Endothelial cell (in vitro differentiated cells): Measurements from ENCODE around the gene GUCY2D. TPM values are rescaled to one million over a fixed set of nuclear protein-coding genes. Genes with fewer than 3 reads are reported as not detected.

Experiments
- DNase-seq: peaks from one replicate; pipeline ENCODE4 v3.0.0; 2021; ENCODE audit warnings: low spot score
- H3K27ac Mint-ChIP-seq: one replicate; pipeline ENCODE4 v1.8.0; 2021; ENCODE audit warnings: mixed read lengths, inconsistent platforms; ENCODE audit not compliant: unreplicated experiment
- H3K27me3 Mint-ChIP-seq: one replicate; pipeline ENCODE4 v1.8.0; 2021; ENCODE audit warnings: mild to moderate bottlenecking, moderate library complexity, mixed read lengths, inconsistent platforms; ENCODE audit not compliant: unreplicated experiment
- H3K36me3 Mint-ChIP-seq: one replicate; pipeline ENCODE4 v1.8.0; 2021; ENCODE audit warnings: mild to moderate bottlenecking, low read depth, mixed read lengths, inconsistent platforms; ENCODE audit not compliant: unreplicated experiment
- H3K4me1 Mint-ChIP-seq: one replicate; pipeline ENCODE4 v1.8.0; 2021; ENCODE audit warnings: mild to moderate bottlenecking, mixed read lengths, inconsistent platforms; ENCODE audit not compliant: unreplicated experiment
- H3K4me3 Mint-ChIP-seq: one replicate; pipeline ENCODE4 v1.8.0; 2021; ENCODE audit warnings: mild to moderate bottlenecking, mixed read lengths, inconsistent platforms; ENCODE audit not compliant: unreplicated experiment
- H3K9me3 Mint-ChIP-seq: one replicate; pipeline ENCODE4 v1.8.0; 2021; ENCODE audit warnings: mixed read lengths, inconsistent platforms; ENCODE audit not compliant: unreplicated experiment
- total RNA-seq: library from RNA; stranded (reverse); fragmentation: NEBNext Ultra II Directional; extraction: Animal tissue kit (Norgen Biotek cat#: 25700); gene quantifications from one replicate; pipeline ENCODE4 v1.2.1, GENCODE V29; 2021; ENCODE audit not compliant: unreplicated experiment
- TF ChIP-seq, protein P1 (sequence below): fragments of 200-600 bp; sonication (generic); IDR thresholded peaks from one replicate; pipeline ENCODE4 v1.5.0; 2021; ENCODE audit warnings: antibody characterized with exemption; ENCODE audit not compliant: unreplicated experiment

GUCY2D gene
- total RNA-seq, 1 donor from 2014 or later, result not detected

GRCh38 chr17:8025176-8025911 is 22.9 kb downstream of the GUCY2D start:
- H3K4me3 Mint-ChIP-seq, result no peak overlapping the region
- no peak for DNase-seq

GRCh38 chr17:8029121-8029520 is 26.7 kb downstream of the GUCY2D start:
- H3K4me1 Mint-ChIP-seq, result peaks cover 5% of the 10 kb centered on the region

More at GRCh38 chr17:8025176-8025911, 22.9 kb downstream of the GUCY2D start:
- Mint-ChIP-seq H3K27ac (no peak overlapping the region), H3K36me3 (peaks cover 8% of the 10 kb centered on the region), H3K4me1 (peaks cover 3% of the 10 kb centered on the region), H3K9me3 (no peaks in the 10 kb centered on the region), H3K27me3 (no peaks in the 10 kb centered on the region)
- TF ChIP-seq, protein P1, sequence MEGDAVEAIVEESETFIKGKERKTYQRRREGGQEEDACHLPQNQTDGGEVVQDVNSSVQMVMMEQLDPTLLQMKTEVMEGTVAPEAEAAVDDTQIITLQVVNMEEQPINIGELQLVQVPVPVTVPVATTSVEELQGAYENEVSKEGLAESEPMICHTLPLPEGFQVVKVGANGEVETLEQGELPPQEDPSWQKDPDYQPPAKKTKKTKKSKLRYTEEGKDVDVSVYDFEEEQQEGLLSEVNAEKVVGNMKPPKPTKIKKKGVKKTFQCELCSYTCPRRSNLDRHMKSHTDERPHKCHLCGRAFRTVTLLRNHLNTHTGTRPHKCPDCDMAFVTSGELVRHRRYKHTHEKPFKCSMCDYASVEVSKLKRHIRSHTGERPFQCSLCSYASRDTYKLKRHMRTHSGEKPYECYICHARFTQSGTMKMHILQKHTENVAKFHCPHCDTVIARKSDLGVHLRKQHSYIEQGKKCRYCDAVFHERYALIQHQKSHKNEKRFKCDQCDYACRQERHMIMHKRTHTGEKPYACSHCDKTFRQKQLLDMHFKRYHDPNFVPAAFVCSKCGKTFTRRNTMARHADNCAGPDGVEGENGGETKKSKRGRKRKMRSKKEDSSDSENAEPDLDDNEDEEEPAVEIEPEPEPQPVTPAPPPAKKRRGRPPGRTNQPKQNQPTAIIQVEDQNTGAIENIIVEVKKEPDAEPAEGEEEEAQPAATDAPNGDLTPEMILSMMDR, result no peak

GRCh38 chr17:8031261-8031661 is 28.8 kb downstream of the GUCY2D start:
- peaks cover 5% of the 10 kb centered on the region for H3K4me1 Mint-ChIP-seq
- no peak overlapping the region for H3K4me3 Mint-ChIP-seq
- H3K36me3 Mint-ChIP-seq, result no peaks in the 10 kb centered on the region
- no peak for DNase-seq
- H3K27me3 Mint-ChIP-seq, result no peaks in the 10 kb centered on the region
- TF ChIP-seq, protein P1, result no peak
- no peaks in the 10 kb centered on the region for H3K9me3 Mint-ChIP-seq
- no peak overlapping the region for H3K27ac Mint-ChIP-seq

More at GRCh38 chr17:8029121-8029520, 26.7 kb downstream of the GUCY2D start:
- Mint-ChIP-seq H3K27me3 (no peaks in the 10 kb centered on the region), H3K9me3 (no peaks in the 10 kb centered on the region), H3K36me3 (no peaks in the 10 kb centered on the region), H3K27ac (no peak overlapping the region), H3K4me3 (no peak overlapping the region)
- DNase-seq, result no peak
- TF ChIP-seq, protein P1, result no peak

- H3K36me3 Mint-ChIP-seq, result no peaks in the 10 kb centered on the region
- H3K27ac Mint-ChIP-seq, result no peak overlapping the region
- no peak overlapping the region for H3K4me3 Mint-ChIP-seq
- TF ChIP-seq, protein P1, result no peak
- DNase-seq, result no peak
- no peaks in the 10 kb centered on the region for H3K27me3 Mint-ChIP-seq
- H3K9me3 Mint-ChIP-seq, result no peaks in the 10 kb centered on the region
- H3K4me1 Mint-ChIP-seq, result peaks cover 5% of the 10 kb centered on the region
These were observed 29.5 kb downstream of the GUCY2D start for GRCh38 chr17:8031950-8032349.

DNA sequence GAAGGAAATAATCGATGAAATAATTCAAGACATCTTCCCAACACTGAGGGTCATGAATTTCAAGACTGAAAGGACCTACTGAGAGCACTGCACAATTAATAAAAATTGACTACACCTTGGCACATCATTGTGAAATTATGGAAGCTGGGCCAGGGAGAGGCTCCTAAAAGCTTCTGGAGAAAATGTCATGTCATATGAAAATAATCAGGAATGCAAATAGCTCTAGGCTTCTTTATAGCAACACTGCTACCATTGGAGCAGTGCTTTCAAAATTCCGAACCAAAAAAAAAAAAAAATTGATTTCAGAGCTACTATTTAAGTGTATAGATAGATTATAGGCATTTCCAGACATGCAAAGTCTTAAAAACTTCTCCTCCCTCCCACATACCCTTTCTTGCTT is 30.0 kb downstream of the GUCY2D start:
- no peaks in the 10 kb centered on the region for H3K27me3 Mint-ChIP-seq
- H3K9me3 Mint-ChIP-seq, result no peaks in the 10 kb centered on the region
- no peak overlapping the region for H3K4me3 Mint-ChIP-seq
- H3K4me1 Mint-ChIP-seq, result peaks cover 5% of the 10 kb centered on the region
- no peaks in the 10 kb centered on the region for H3K36me3 Mint-ChIP-seq
- TF ChIP-seq, protein P1, result no peak
- DNase-seq, result no peak
- H3K27ac Mint-ChIP-seq, result no peak overlapping the region
